Measurements from ENCODE around the gene OBSCN. TPM values are rescaled to one million over a fixed set of nuclear protein-coding genes. Genes with fewer than 3 reads are reported as not detected.

The OBSCN gene
- total and polyA plus RNA-seq, 11 donors, result 155 to 524 (median 354) TPM

- Histone ChIP-seq H3K4me3 (no peak overlapping the region), H3K27ac (peak overlapping the region in 3 of 12 donors; percentile 7 to 33 (median 15)), H3K9me3 (no peaks in the 10 kb centered on the region), H3K4me1 (peaks cover 0 to 7% (median 0%) of the 10 kb centered on the region in 12 donors), H3K27me3 (no peaks in the 10 kb centered on the region), H3K36me3 (peaks cover 0 to 98% (median 80%) of the 10 kb centered on the region in 9 donors)
- TF ChIP-seq CTCF (IDR thresholded peaks at IDR 0.05) (no peak), POLR2A (IDR thresholded peaks at IDR 0.05) (no peak)
- intact Hi-C loops (cut with DNase I), result no loop called here
- WGBS, 4 donors, result 80 to 89% (median 88%) methylated on average over 20 of the region's 20 CpGs
- ATAC-seq (no peak), DNase-seq (peak in 4 of 5 donors; percentile 5 to 22 (median 18))
Measured at GRCh38 chr1:228283476-228284147, 75.8 kb downstream of the OBSCN start.

GRCh38 chr1:228284148-228284495 is 76.3 kb downstream of the OBSCN start:
- H3K36me3 ChIP-seq, result peaks cover 0 to 98% (median 80%) of the 10 kb centered on the region in 9 donors
- H3K27me3 ChIP-seq, result no peaks in the 10 kb centered on the region
- no peaks in the 10 kb centered on the region for H3K9me3 ChIP-seq
- DNase-seq (peak in 4 of 5 donors; percentile 6 to 36 (median 22)), ATAC-seq (no peak)
- peaks cover 0 to 7% (median 0%) of the 10 kb centered on the region in 12 donors for H3K4me1 ChIP-seq
- WGBS, 4 donors, result 67 to 71% (median 69%) methylated on average over 3 of the region's 3 CpGs
- intact Hi-C loops (cut with DNase I), result no loop called here
- peak overlapping the region in 3 of 12 donors; percentile 7 to 33 (median 15) for H3K27ac ChIP-seq
- TF ChIP-seq POLR2A (IDR thresholded peaks at IDR 0.05) (no peak), CTCF (IDR thresholded peaks at IDR 0.05) (no peak)
- H3K4me3 ChIP-seq, result no peak overlapping the region

GRCh38 chr1:228284521-228284920 is 76.7 kb downstream of the OBSCN start:
- H3K36me3 ChIP-seq, result peaks cover 0 to 96% (median 76%) of the 10 kb centered on the region in 9 donors
- 50 to 64% (median 61%) methylated on average over 6 of the region's 6 CpGs for WGBS, 4 donors

More at GRCh38 chr1:228284521-228284920, 76.7 kb downstream of the OBSCN start:
- no peaks in the 10 kb centered on the region for H3K27me3 ChIP-seq
- H3K27ac ChIP-seq, result peak overlapping the region in 1 of 12 donors; percentile 15
- no peaks in the 10 kb centered on the region for H3K9me3 ChIP-seq
- H3K4me3 ChIP-seq, result no peak overlapping the region
- DNase-seq, result peak in 3 of 5 donors; percentile 8 to 26 (median 16)
- intact Hi-C loops (cut with DNase I), result no loop called here
- peaks cover 0 to 7% (median 0%) of the 10 kb centered on the region in 12 donors for H3K4me1 ChIP-seq
- TF ChIP-seq CTCF (IDR thresholded peaks at IDR 0.05) (no peak), POLR2A (IDR thresholded peaks at IDR 0.05) (no peak)
- no peak for ATAC-seq

Data from heart left ventricle (tissue), 16 donors.